Heart right ventricle (tissue), 16 donors: ENCODE measurements around the gene SERPIND1. TPM values are rescaled to one million over a fixed set of nuclear protein-coding genes. Genes with fewer than 3 reads are reported as not detected.

Source experiments
- ATAC-seq, 8 donors: fragments of 200-7000 bp; cut with Tn5 transposase; one replicate each; pipeline ENCODE4 v1.9.1; 2020; ENCODE audit warnings: mild to moderate bottlenecking in 8 of 8, moderate library complexity in 8 of 8, moderate number of reproducible peaks in 1 of 8
- DNase-seq, 2 donors: peaks; one replicate each; pipeline ENCODE4 v3.0.0-alpha.2; 2020
- H3K27ac ChIP-seq, 10 donors: fragments of 200-600 bp; sonication (generic) in 2 of 10; one replicate each; pipeline versions ENCODE4 v1.5.0 to v1.8.0; 2020 to 2022; ENCODE audit warnings: mild to moderate bottlenecking in 3 of 10
- H3K27me3 ChIP-seq, 7 donors: fragments of 200-600 bp; one replicate each; pipeline ENCODE4 v1.8.0; 2021 to 2022; ENCODE audit warnings: mild to moderate bottlenecking in 2 of 7
- H3K36me3 ChIP-seq, 9 donors: fragments of 200-600 bp; sonication (generic) in 1 of 9; one replicate each; pipeline versions ENCODE4 v1.5.0 to v1.8.0; 2020 to 2022; ENCODE audit warnings: mild to moderate bottlenecking in 2 of 9
- H3K4me1 ChIP-seq, 9 donors: fragments of 200-600 bp; sonication (generic) in 1 of 9; one replicate each; pipeline versions ENCODE4 v1.5.0 to v1.8.0; 2020 to 2022; ENCODE audit warnings: mild to moderate bottlenecking in 4 of 9
- H3K4me3 ChIP-seq, 10 donors: fragments of 200-600 bp; sonication (generic) in 2 of 10; one replicate each; pipeline versions ENCODE4 v1.5.0 to v1.8.0; 2020 to 2022; ENCODE audit warnings: mild to moderate bottlenecking in 7 of 10, moderate library complexity in 2 of 10
- H3K9me3 ChIP-seq, 11 donors: fragments of 200-600 bp in 10 of 11; sonication (generic) in 2 of 11; one replicate each; pipeline versions ENCODE4 v1.5.0 to v1.8.0; 2013 to 2022; ENCODE audit warnings: mild to moderate bottlenecking in 2 of 11, control low read depth in 1 of 11, moderate library complexity in 1 of 11
- CTCF ChIP-seq, 9 donors: fragments of 200-600 bp; sonication (generic) in 2 of 9; IDR thresholded peaks; one replicate each; pipeline versions ENCODE4 v1.5.0 to v1.8.0; 2021 to 2022; ENCODE audit warnings: antibody characterized with exemption in 9 of 9, mild to moderate bottlenecking in 5 of 9, moderate library complexity in 1 of 9
- WGBS, 2 donors: extraction: QIAGEN DNeasy Blood & Tissue Kit; methylation state at CpG; one replicate each; pipeline ENCODE4 v1.1.7; 2013; ENCODE audit warnings: inconsistent platforms in 1 of 2; 5-methylcytosine and 5-hydroxymethylcytosine counted together
- intact Hi-C, 10 donors: fragments of 100-400 bp; cut with DNase I; formaldehyde crosslinking; loops; one replicate each; pipeline versions ENCODE4 v1.11.1 to v1.14.2; 2022
- polyA plus RNA-seq, 2 donors: library from polyadenylated mRNA; stranded (reverse); fragments of 200-250 nt; gene quantifications; one replicate each; pipeline ENCODE4 v1.2.3, GENCODE V29; 2013
- total RNA-seq, 10 donors: library from RNA; stranded (reverse); fragmentation: NEBNext Ultra II Directional in 3 of 10; extraction: Animal tissue kit (Norgen Biotek cat#: 25700) in 3 of 10; gene quantifications; one replicate each; pipeline versions ENCODE4 v1.2.1 to v1.2.4, GENCODE V29; 2021 to 2023
- donor health status: Arrhythmogenic right ventricular cardiomyopathy.
- donor health status: ischemic (EF 13 %, LVEDD 7.1; RV severe dilation, severe dysfunction).
- donor health status: healthy with polysubstance abuse.
- donor health status: DM: no; HTN: yes; CAD: no.
- donor health status: DM: no; HTN: no; CAD: no.
- donor health status: ischemic (EF 25% LVEDD 6.9; RV normal size, moderate dysfunction).
- donor health status: ischemic (EF 25% LVEDD 5.7; RV mildly dilated, moderate dysfunction).
- donor health status: healthy.
- donor health status: DM: yes; HTN: yes; CAD: no.
- donor health status: Ischemic cardiomyopathy.
- donor health status: ischemic (EF 35%, LVEDD 5.7; RV mildly dilated, moderate dysfunction).
- donor health status: nonischemic (EF 11% LVEDD 7.7; RV severe dilation, severe dysfunction).
- donor health status: DM: yes; HTN: yes; CAD: no.
- donor health status: PGD.
- donor health status: ischemic (EF 29% LVEDD 5.4; RV normal size, mild dysfunction).
- donor health status: nonischemic (EF 23%, LVEDD 6.1; RV moderate dilation, normal function).

SERPIND1 gene
- total and polyA plus RNA-seq, 12 donors: 0.07 to 0.26 (median 0.09) TPM; not detected in 7

GRCh38 chr22:20779014-20779817, 5.3 kb downstream of the SERPIND1 start:
- H3K4me1 ChIP-seq: peaks cover 0 to 34% (median 10%) of the 10 kb centered on the region in 9 donors
- DNase-seq (no peak), ATAC-seq (no peak)
- H3K27ac ChIP-seq: no peak overlapping the region
- H3K36me3 ChIP-seq: peaks cover 0 to 74% (median 0%) of the 10 kb centered on the region in 9 donors
- no peak overlapping the region for H3K4me3 ChIP-seq
- no peaks in the 10 kb centered on the region for H3K27me3 ChIP-seq
- no peaks in the 10 kb centered on the region for H3K9me3 ChIP-seq
- 82 to 86% methylated on average over 25 of the region's 25 CpGs for WGBS, 2 donors
- intact Hi-C loops: no loop called here
- TF ChIP-seq CTCF (IDR thresholded peaks at IDR 0.05): no peak

GRCh38 chr22:20779818-20780158, 5.9 kb downstream of the SERPIND1 start:
- intact Hi-C loops: loop anchor here in 2 of 10 donors (5.0 to 10.0 kb wide), 2 partner anchors 47 to 75 kb away; partner anchors contain the start of genes PI4KA (in 1 of the 2) and SNAP29 (in 1 of the 2)
- no peak overlapping the region for H3K4me3 ChIP-seq
- 89 to 93% methylated on average over 5 of the region's 5 CpGs for WGBS, 2 donors
- H3K36me3 ChIP-seq: peaks cover 0 to 76% (median 0%) of the 10 kb centered on the region in 9 donors
- H3K27ac ChIP-seq: no peak overlapping the region
- no peak for ATAC-seq
- no peak for TF ChIP-seq CTCF (IDR thresholded peaks at IDR 0.05)
- H3K4me1 ChIP-seq: peaks cover 0 to 38% (median 10%) of the 10 kb centered on the region in 9 donors
- no peaks in the 10 kb centered on the region for H3K9me3 ChIP-seq
- H3K27me3 ChIP-seq: no peaks in the 10 kb centered on the region
- no peak for DNase-seq

- WGBS, 2 donors: 90 to 93% methylated on average over 11 of the region's 11 CpGs
- Histone ChIP-seq H3K9me3 (no peaks in the 10 kb centered on the region), H3K4me3 (no peak overlapping the region), H3K27ac (peak overlapping the region in 1 of 10 donors; percentile 24), H3K27me3 (no peaks in the 10 kb centered on the region), H3K4me1 (peaks cover 0 to 38% (median 4%) of the 10 kb centered on the region in 9 donors), H3K36me3 (peaks cover 0 to 76% (median 0%) of the 10 kb centered on the region in 9 donors)
- ATAC-seq: no peak
- DNase-seq: no peak
- TF ChIP-seq CTCF (IDR thresholded peaks at IDR 0.05): no peak
- intact Hi-C loops: loop anchor here in 2 of 10 donors (5.0 to 10.0 kb wide), 2 partner anchors 49 to 73 kb away; partner anchors contain the start of genes PI4KA (in 1 of the 2) and SNAP29 (in 1 of the 2)
Measured at GRCh38 chr22:20781272-20781990, 7.5 kb downstream of the SERPIND1 start.

- intact Hi-C loops: loop anchor here in 2 of 10 donors (5.0 to 10.0 kb wide), 2 partner anchors 50 to 73 kb away; partner anchors contain the start of genes PI4KA (in 1 of the 2) and SNAP29 (in 1 of the 2)
- no peak for TF ChIP-seq CTCF (IDR thresholded peaks at IDR 0.05)
- Histone ChIP-seq H3K9me3 (no peaks in the 10 kb centered on the region), H3K4me3 (no peak overlapping the region), H3K4me1 (peaks cover 0 to 38% (median 4%) of the 10 kb centered on the region in 9 donors), H3K27ac (no peak overlapping the region), H3K36me3 (peaks cover 0 to 76% (median 0%) of the 10 kb centered on the region in 9 donors), H3K27me3 (no peaks in the 10 kb centered on the region)
- WGBS, 2 donors: 92 to 93% methylated on average over 4 of the region's 4 CpGs
- no peak for DNase-seq
- ATAC-seq: no peak
Measured at GRCh38 chr22:20782083-20782482, 8.2 kb downstream of the SERPIND1 start.
